NCI-H82 treated with DMSO at 0.1 percent for 48 hours (cell line): ENCODE results near the gene SOCS3.

ENCODE experiments used
- DNase-seq: peaks from one replicate; lab custom pipeline; 2025; ENCODE audit not compliant: unreplicated experiment; lab: John Stamatoyannopoulos, UW

SOCS3 gene

DNA sequence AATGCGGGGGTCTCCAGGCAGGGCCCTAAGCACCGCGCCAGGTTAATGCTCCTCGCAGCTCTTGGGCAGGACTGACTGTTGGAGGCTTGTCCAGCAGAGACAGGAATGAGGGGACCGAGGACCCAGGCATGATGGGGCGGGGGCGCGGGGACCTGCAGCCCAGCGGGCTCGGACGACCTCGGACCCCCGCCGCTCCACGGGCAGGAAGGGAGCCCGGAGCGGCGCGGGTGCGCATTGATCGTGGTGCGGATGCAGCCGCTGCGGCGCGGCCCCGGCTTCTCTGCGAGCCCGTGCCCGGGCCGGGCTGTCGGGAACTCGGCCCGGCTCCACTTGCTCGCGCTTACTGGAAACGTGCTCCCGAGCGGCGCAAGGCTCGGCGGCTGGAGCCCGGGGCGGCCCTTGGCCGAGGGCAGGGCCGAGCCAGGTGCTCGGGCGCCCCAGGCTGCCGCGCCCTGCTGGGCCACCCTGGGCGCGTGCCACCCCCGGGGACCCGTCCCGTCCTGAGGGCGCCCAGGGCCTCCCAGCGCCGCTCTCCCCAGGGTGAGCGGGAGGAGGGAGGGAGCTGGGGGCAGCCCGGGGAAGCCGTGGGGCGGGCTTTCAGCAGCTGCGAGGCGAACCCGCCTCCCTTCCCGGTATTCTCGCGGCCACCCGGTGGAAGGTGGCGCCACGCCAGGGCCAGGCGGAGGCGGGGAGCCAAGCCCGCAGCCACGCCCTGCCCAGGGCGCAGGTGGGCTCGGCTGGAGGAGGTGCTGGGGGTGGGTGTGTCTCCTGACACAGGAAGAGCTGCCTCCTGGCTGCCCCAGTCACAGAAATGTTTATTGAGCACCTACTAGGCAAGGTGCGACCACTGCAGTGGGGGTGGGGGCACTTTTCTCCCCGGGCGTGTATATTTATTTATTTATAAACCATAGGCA is 45.9 kb downstream of the SOCS3 start:
- peak; percentile 11 for DNase-seq

DNA sequence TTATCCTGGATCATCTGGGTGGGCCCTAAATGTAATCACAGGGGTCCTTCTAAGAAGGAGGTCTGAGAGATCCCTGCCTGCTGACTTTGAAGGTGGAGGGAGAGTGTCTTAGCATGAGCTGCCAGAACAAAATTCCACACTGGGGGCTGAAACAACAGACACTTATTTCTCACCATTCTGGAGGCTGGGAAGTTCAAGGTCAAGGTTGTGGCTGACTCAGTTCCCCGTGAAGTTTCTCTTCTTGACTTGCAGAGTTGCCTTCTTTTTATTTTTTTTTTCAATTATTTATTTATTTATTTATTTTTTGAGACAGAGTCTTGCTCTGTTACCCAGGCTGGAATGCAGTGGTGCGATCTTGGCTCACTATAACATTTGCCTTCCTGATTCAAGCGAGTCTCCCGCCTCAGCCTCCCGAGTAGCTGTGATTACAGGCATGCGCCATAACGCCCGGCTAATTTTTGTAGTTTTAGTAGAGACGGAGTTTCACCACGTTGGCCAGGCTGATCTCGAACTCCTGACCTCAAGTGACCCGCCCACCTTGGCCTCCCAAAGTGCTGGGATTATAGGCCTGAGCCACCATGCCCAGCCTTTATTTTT is 50.1 kb downstream of the SOCS3 start:
- peak; percentile 63 for DNase-seq

GRCh38 chr17:78307887-78308638 is 51.8 kb downstream of the SOCS3 start:
- no peak for DNase-seq

- DNase-seq, result no peak
Observed at GRCh38 chr17:78306913-78307312, 53.0 kb downstream of the SOCS3 start.
